GM21717 (cell line): ENCODE data around the gene IQGAP2.
"Not testable (repeated sequence)": the region's sequence is repeated elsewhere in the genome, so short reads cannot be mapped to it uniquely, and the experiment has no call there.

ENCODE experiments used
- ATAC-seq: cut with Tn5 transposase; IDR thresholded peaks from one replicate; pipeline ENCODE4 v1.9.1; 2021; ENCODE audit warnings: mild to moderate bottlenecking, moderate library complexity; ENCODE audit not compliant: unreplicated experiment

Gene IQGAP2

DNA sequence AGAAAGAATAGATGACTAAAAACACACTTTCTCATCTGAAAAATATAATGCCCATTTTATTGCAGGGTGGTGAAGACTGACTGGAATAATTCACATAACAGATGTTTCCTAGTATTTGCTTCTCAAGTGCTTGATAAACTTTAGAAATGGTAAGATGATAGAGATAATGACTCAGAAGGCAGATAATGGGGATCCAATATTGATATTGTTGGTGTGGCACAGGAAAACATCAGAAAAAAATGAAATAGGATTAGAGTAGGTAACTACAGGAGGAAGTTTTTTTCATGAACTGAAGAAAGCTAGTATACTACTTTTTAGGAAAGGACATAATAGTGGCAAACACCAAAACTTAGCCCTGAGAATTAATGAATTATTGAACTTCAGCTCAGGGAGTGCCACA is 240.3 kb downstream of the IQGAP2 start:
- ATAC-seq: no peak

DNA sequence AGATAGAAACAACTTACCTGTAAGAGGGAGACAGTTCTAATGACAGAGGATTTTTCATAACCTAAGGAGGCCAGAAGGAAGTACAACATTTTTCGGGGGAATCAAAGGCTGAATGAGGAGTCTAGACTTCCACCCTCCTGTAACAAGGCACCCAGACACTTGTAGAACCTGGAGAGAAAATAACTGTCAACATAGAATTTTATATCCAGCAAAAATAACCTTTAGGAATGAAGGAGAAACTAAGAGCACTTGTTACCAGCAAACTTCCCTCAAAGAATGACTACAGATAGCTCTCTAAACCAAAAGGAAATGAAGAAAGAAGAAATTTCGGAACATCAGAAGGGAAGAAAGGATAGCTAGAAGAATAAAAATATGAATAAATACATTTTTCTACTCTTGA is 246.1 kb downstream of the IQGAP2 start:
- ATAC-seq: no peak

DNA sequence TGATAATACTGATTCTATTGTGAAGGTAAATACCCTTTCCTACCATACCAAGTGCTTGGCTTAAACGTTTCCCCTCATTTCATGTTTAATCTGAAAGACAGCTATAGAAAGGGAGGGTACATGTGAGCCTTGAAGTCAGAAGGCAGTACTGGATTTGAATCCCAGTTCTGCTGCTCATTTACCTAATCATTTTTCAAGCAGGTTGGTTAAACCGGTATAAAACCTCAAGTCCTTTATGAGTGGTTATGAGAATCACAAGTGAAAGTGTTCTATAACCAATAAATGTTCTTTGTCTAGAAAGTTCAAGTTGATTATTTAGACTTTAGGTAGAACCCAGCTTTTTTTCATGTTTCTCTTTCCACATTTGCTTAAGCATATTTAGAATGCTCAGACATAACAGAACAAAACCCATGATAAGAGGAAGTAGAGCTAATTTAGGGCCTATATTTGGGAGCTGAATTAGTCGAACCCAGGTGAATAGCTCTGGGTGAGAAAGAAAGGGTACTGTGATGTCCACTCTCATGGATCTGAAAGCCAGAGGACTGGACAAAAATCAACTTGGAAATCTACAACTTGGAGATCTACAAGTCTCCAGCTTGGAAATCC is 249.8 kb downstream of the IQGAP2 start:
- ATAC-seq: no peak

DNA sequence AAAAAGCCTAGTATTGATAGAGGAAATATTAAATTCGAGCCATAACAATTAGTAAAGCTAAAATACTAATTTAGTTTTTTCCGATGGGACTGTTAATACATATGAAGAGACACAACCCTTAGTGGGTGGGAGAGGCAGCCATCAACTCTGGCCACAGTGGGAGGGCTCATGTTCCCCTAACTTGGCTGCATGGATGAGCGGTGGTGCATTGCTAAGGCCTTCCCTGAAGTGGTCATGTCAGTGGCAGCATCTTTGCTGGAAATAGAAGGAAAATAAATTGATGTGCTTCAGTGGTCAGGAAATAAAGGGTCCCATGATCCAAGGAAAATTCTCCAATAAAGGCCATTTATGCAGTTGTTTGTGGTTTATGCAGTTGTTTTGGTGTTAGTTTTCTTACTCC is 254.0 kb downstream of the IQGAP2 start:
- no peak for ATAC-seq

DNA sequence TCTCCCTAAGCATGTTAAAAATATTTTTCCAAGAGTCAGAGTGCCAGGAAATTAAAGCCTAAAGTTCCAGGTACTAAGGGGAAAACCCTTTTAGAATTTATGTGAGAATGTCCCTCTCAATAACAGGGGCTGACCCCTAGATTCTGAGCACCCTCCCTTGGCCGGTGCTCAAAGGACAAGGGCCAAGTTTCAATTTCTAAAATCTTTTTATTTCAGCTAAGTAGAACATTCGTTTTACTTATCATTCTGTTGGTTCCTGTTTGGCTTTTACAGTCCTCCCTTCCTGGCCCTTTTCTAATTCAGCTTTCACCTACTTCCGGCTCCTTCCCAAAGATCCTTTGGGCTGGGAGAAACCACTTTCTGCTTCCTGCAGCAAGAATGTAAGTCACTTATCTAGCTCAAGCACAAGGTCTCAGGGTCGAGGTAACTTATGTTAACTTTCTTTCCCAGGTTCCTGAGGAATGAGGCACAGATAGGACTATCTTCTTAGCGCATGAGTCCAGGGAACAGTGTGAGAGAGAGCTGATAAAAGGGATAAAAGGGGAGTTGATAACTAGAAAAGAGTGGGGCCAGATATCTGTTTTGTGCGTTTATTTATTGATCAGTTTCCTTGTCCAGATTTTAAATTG is 254.7 kb downstream of the IQGAP2 start:
- ATAC-seq: no peak

DNA sequence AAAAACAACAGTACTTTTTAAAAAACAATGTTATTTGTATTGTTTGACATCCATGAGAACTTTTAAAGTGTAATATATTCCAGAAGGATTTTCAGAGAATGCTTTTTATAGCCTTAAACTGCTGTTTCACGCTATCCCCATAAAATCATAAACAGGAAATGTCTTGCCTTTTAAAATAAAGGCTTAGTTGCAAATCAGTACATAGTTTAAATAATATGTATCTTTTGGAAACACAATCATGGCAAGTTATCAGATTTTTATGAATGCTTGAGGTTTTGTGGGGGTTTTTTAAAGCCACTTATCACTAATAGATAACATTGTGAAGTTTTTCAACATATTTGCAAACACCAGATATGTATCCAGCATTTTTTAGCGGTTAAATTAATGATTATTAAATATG is 257.3 kb downstream of the IQGAP2 start:
- ATAC-seq: no peak

DNA sequence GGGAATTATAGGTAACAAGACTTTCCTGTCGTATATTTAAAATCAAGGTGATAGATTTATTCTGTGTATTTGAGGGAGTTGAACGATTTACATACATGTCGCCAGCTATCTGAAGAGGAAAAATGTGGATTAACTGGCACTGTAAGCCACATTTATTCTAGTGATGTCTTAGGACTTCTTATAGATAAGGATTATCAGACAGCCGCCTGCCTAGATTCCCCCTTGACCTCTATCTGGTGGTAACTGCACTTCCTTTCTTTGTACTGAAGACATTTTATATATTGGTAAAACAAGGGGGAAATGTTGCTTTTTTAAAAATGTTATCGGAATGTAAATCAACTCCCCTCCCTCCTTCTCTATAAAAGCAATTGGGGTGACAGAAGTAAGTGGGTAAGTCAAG is 259.4 kb downstream of the IQGAP2 start:
- no peak for ATAC-seq

DNA sequence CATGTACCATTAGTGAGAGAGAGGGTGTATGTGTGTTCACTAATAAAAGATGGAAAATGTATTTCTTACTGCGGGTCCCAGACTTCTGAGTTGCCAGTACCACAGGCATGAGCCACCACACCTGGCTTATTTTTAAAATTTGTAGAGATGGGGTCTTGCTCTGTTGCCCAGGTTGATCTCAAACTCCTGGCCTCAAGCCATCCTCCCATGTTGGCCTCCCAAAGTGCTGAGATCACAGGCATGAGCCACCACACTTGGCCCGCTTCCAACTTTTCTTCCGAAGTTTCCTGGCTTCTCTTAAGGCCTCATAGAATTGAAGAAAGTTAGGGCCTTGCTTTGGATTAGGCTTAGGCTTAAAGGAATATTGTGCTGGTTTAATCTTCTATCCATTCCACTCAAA is 260.5 kb downstream of the IQGAP2 start:
- no peak for ATAC-seq

DNA sequence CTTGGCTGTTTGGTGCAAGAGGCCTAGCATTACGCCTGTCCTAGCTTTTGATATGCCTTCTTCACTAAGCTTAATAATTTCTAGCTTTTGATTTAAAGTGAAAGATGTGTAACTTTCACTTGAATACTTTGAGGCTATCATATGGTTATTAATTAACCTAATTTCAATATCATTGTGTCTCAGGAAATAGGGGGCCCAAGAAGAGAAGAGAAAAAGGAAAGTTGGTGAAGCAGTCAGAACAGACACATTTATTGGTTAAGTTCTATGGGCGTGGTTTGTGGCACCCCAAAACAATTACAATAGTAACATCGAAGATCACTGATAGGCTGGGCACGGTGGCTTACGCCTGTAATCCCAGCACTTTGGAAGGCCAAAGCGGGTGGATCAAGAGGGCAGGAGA is 261.0 kb downstream of the IQGAP2 start:
- no peak for ATAC-seq

DNA sequence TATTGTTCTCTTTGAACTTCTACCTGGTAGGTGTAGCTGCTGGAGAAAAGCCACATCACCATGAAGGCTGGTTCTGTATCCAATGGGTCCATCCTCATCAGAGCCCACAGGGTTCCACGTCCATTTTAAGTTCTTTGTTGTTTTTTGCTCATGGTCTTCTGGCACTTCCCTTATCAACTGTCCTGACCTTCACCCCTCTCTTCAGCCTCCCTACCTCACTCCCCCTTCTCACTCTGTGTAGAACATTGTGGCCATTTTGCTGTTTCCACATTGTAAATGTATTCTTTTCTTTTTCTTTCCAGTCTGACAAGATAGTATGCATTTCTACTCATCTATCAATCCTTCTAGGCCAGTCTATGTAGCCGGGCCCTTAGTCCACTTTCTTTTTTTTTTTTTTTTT is 264.4 kb downstream of the IQGAP2 start:
- ATAC-seq: no peak

DNA sequence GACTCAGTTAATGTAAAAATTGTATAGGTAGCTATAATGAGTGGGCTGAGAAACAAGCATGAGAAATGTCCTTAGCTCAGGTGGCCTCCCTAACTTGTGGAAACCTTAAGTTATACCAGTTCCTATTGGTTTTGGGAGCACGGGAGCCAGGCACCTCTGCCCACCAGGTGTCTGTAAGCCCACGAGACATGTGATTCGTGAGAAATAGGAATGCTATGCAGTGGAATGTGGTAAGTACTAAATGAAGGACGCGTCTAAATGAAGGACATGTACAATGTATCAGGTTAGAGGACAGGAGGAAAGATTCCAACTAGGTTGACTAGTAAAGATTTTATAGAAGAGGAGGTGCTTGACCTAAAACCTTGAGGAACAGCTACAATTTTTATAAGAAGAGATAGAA is 266.2 kb downstream of the IQGAP2 start:
- ATAC-seq: no peak

DNA sequence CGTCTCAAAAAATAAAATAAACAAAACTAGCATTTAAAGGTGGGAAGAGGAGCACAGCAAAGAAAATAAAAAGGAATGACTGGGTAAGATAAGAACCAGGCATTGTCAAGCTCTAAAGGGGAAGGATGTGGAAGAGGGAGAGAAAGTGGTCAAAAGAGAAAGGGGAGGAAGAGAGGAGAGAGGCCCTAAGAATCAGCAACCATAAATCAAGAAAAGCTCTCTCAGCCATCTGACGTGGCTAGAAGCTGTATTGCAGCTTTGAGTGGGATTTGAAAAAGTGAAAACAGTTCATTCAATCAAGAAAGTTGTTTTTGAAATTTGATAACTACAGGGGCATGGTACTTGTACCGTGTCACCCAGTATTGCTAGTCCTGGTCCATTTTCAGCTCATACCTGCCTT is 267.4 kb downstream of the IQGAP2 start:
- no peak for ATAC-seq

DNA sequence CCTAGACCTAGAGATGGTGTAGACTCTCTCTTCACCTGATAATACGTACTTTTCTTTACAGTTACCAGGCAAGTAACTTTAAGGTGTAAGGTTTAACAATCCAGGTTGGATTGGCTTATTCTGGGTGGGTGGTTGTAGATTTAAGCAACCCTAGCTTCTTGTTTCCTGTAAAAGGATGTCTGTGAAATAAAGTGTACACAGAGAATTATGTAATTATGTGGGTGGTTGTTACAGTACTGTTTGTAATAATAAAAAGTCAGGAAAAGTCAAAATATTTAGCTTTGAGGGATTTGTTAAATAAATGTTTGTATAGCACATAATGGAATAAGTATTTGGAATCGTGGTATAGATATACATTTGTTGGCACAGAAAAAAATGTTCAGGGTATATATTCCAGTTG is 269.2 kb downstream of the IQGAP2 start:
- no peak for ATAC-seq

DNA sequence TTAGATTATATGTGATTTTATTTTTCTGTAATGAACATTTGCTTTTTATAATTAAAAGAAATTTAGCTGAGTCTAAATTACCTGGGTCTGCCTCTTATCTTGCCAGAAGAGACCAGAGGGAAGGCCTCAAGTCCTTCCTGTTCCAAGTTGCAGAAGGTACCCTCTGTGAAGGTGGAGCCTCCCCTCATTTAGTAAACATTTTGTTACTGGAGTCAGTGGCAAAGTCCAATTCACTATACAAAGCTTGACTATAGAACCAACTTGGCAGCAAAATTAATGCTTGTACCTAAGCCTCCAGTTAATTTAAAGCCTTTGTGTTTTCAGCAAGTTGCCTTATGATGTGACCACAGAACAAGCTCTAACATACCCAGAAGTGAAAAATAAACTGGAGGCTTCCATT is 270.0 kb downstream of the IQGAP2 start:
- no peak for ATAC-seq

DNA sequence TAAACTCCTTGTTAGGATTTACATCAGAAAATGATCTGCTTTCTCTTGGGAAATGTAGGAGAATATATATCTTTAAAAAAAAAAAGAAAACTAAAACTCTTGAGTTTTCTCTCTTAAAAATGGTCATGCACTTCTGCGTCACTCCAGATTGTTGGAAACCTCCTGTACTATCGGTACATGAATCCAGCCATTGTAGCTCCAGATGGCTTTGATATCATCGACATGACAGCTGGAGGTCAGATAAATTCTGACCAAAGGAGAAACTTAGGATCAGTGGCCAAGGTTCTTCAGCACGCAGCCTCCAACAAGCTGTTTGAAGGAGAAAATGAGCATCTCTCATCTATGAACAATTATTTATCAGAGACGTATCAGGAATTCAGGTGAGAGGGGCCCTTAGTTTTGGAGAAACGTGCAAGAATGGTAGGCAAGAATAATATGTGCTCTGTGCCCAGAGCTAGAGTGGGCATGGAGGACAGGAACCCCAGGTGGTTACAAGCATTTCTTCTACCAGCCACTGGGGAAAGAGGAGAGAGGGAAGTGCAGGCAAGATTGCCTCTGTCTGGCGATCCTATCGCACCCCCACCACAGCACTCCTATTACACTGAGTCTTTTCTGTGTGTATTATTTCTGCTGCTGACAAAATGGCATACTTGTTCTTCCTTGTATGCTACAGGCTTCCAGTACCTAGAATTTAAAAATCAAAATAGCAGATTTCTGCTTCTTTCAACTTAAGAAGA is 271.4 kb downstream of the IQGAP2 start:
- ATAC-seq: no peak

DNA sequence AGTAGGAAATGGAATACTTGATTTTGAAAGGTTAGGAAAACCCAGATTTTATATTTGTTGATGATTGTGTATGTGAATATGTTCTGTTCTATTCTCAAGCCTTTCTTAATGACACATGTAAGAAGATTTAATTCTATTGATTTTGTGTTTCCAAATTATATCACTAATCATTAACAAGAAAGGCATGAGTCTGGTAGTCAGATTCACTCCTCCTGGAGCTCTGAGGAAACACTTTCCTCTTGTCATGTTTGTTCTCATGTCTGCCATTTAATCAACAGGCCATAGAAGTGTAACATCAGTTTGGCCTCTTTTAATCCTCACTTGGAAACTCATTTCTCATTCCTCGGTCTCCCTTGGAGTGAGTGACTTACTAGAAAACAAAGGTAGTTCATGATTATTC is 272.3 kb downstream of the IQGAP2 start:
- ATAC-seq: no peak

DNA sequence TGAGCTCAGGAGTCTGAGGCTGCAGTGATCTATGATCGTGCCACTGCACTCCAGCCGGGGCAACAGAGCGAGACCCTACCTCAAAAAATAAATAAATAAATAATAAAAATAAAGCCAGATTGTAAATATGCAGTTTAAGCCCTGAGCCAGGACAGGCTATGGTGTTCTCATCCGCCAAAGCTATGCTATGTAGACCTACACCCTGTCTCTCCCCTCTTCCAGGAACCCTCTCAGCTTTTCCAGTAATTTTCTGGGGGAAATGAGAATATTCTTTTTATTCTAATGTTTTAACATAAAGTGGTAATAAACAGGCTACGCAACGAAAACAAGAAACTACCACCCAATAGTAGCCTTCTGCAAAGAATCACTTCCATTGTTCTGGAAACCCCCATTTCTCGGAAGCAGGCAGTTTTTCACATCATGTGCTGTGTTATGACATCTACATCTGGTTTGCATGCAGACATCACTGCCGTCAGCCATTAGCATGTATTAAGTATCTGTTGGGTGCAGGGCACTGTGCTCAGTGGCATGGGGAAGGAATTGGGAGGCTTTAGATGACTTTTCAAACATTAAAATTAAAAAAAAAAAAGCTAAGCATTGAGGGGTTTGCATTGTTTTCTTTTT is 274.9 kb downstream of the IQGAP2 start:
- no peak for ATAC-seq

DNA sequence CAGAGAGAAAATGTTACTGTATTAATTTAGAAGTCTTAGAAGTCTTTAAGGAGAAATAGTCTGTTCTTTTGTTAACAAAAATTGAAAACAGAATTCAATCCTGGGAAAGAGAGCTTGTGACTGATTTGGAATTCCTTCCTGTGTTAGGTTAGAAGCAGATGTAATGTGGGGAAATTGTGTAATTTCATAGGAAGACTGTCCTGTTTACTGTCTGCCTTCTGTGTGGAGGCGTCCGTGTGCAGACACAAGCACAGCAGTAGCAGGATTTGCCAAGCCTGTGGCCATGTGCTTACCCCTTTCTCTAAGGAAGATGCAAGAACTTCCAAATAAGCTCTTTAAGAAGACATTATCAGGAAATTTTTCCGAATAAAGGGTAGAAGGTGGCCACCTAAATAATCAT is 276.1 kb downstream of the IQGAP2 start:
- no peak for ATAC-seq

DNA sequence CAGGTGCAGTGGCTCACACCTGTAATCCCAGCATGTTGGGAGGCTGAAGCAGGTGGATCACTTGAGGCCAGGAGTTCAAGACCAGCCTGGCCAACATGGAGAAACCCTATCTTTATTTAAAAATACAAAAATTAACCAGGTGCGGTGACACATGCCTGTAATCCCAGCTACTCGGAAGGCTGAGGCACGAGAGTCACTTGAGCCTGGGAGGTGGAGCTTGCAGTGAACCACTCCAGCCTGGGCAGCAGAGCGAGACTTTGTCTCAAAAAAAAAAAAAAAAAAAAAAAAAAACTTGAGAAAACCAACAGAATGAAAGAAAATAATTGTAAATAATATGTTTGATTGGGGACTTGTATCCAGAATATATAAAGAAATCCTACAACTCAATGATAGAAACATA is 277.7 kb downstream of the IQGAP2 start:
- not testable (repeated sequence) for ATAC-seq

DNA sequence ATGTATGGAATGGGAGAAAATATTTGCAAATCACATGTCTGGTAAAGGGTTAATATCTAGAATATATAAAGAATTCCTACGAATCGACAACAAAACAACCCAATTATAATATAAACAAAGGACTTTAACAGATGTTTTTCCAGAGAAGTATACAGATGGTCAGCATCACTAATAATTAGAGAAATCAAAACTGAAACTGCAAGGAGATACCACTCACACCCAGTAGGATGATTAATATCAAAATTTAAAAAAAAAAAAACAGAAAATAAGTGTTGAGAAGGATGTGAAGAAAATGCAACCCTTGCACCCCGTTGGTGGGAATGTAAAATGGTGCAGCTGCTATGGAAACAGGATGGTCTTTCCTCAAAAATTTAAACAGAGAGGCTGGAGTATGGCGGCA is 278.2 kb downstream of the IQGAP2 start:
- no peak for ATAC-seq

DNA sequence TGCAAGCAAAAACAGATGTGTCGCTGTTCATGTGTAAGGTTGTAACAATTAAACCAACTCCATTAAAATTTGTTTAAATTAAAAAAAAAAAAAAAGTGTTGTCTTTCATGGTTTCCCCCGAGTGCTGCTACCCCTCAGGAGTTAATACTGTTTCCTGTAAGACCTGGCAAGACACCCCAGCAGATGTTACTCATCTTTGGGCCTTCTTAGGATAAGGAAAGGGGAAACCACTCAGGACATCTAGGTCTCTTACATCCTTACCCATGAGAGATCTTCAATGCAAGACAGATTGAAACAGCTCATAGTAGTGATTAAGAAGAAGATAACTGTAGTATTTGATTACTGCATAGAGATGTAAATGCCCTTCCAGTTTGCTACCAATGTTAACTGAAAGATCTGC is 279.3 kb downstream of the IQGAP2 start:
- ATAC-seq: no peak
